HG03066 (cell line): ENCODE results near the gene EFL1.
A peak's percentile ranks its signal among the peaks of the same experiment; 100 is the strongest.
"Not testable (repeated sequence)": the region's sequence is repeated elsewhere in the genome, so short reads cannot be mapped to it uniquely, and the experiment has no call there.

Experiments used
- ATAC-seq: cut with Tn5 transposase; IDR thresholded peaks from one replicate; pipeline ENCODE4 v1.9.1; 2021; ENCODE audit warnings: low read depth; ENCODE audit not compliant: unreplicated experiment

Gene EFL1

DNA sequence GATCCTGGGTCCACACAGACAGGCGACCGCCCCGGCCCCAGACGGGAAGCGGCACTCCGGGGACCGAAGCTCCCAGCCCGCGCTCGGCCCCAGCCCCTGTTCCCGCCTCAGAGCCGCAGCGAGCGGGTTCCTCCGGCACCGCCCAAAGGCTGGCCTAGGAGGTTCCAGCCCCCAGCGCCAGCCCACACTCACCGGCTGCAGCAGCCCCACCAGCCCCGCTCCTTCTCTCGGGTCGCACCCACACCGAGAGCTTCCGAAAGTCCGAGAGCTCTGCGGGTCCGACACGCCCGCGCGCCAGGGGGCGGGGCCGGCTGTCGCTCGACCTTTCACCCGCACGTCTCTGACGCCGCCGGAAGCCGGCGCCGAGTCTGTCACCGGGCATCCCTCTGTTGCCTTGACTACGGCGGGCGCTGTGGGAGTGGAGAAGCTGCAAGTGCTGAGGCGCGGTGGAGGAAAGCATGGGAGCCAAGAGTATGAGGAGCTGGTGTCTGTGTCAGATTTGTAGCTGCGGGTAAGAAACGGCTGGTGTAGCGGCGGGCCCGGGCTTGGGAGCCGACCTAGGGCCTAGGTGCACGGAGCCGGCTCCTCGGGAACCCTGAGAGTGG is at the start of gene EFL1, which contains the start of gene SAXO2:
Gene EFL1 (minus strand): TSS at position 313 of the 605 bp plus-strand sequence. CDS start 956 bp downstream, outside the sequence.
Gene SAXO2 (plus strand): TSS at position 397 of the 605 bp plus-strand sequence. CDS start 62 bp downstream, at position 459.
- peak; percentile 93 for ATAC-seq

DNA sequence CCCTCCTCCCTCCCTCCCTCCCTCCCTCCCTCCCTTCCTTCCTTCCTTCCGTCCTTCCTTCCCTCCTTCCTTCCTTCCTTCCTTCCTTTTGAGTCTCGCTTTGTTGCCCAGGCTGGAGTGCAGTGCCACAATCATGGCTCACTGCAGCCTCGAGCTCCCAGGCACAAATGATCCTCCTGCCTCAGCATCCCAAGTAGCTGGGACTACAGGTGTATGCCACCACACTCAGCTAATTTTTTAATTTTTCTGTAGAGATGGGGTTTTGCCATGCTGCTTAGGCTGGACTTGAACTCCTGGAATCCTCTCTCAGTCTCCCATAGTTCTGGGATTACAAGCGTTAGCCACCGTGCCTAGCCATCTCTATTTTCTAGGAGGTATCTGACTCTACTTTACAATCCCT is 48.8 kb upstream of the EFL1 start:
- ATAC-seq = not testable (repeated sequence)

DNA sequence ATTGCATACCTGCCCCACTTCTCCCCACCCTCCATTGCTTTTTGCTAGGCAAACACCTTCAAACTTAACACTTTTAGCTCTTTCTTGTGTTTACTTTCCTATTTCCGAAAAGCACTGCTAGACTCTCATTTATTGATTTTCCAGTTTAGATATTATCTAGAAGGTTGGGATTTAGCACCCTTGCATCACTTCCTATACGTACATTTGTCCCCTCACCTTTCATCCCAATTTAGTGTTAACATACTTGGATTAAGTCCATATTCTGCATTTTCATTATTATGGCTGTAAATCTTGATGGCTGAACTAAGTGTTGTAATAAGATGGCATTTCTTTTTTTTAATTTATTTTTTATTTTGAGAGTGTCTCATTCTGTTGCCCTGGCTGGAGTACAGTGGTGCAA is 47.3 kb upstream of the EFL1 start:
- ATAC-seq = no peak

DNA sequence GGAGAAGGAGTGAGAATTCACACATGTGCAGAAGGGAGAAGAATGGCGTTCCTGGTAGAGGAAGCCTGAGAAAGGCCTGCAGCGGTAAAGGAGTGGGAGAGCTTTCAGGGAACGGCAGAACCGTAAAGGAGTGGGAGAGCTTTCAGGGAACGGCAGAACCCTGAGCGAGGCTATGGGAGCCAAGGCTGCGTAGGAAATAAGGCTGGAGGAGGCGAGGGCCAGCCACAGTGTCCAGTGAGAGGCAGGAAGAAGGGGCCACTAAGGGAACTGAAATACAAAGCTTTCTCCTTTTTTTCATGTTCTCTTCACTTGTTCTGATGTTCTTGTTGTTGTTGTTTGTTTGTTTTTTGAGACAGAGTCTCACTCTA is 45.2 kb upstream of the EFL1 start:
- no peak for ATAC-seq

DNA sequence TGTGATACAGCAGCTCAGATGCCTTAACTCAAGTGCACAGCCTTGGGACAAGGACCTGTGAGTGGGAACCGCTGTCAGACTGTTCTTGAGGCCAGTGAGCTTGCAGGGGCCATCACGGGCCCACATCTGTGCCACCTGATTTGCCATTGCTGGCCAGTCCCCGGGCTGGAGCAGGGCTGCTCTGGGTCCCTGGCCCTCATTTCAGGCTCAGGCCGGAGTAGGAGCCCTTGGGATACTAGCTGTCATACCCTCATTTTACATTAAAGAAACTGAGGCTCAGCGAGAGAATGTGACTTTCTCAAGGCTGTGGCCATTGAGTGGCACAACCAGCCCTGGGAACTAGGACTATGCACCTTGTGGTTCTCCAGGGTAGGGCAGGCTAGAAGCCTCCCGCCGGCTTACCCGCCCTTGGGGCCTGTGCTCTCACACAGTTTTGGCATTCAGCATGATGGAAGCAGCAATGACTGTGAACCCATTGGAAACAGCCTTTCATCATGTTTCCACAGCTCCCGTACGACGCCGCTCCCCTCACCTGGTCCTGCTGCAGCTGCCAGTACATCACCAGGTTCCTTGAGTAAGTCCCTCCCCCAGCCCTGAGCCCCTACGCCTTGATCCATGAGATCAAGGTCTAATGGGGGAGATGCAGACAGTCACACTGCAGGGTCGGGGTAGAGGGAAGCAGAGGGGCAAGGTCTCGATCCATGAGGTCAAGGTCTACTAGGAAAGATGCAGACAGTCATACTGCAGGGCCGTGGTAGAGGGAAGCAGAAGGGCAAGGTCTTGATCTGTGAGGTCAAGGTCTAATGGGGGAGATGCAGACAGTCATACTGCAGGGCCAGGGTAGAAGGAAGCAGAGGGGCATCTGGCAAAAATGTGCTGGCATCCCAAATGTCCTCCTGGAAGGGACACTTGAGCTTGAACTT is 44.5 kb upstream of the EFL1 start:
- ATAC-seq = no peak

DNA sequence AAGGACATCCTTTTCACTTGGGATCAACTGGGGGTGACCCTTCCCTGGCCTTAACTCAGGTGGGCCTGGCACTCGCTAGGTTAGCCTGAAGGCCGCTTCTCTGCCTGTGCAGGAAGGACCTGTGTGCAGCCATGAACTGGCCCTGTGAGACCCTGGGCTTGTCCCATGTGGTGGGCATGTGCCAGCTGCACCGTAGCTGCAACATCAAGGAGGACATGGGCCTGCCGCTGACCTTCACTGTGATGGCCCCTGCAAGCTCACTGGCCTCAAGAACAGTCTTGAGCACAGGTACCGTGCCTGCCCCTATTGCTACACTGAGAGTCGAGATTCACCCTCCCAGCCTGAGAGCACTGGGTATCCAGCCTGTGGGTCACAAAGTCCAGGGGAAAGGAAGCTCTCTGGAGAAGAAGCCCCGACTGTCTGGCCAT is 43.1 kb upstream of the EFL1 start:
- no peak for ATAC-seq

DNA sequence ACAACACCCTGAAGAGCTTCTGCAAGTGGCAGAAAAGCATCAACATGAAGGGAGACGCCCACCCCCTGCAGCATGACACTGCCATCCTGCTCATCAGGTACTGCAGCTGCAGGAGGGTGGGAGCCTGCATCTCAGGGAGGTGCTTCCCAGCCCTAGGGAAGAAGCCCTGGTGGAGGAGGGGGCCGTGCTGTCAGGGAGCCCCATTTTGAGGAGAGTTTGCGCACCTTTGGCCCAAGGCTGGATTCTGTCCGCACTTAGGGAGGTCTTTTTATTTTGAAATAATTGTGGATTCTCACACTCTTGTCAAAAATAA is 42.2 kb upstream of the EFL1 start:
- ATAC-seq = no peak

DNA sequence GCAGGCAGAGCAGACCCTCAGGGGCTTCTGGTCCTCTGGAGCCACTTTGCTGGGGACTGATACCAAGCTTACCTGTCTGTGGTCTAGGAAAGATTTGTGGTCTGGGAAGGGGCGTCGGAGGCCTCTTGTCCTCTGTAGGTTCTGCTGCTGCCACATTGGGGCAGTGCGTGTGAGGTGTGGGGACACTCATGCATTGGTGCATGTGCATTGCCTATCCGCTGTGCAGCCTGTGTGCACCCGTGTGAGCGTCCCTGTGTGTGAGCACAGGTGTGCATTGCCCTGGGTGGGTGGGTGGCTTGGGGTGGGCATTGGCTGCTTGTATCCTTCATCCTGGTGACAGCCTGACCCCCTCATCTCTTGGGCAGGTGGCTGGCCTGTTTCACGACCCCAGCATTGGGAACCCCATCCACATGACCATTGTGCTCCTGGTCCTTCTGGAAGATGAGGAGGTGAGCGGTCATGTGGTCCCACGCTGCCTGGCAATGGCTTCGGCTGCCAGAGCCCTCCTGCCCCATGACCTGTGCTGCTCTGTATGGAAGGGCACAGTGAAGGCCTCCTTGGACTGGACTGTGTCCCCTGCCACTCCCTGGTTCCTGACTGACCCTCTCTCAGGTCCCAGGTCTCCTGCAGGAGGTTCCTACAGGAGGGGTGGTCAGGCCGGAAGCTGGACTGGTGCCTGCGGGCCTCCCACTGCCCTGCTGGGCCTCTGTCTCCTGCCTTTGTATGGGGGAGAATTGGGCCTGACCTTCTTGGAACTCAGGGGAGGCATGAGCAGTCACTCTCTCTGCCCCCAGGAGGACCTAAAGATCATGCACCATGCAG is 41.6 kb upstream of the EFL1 start:
- ATAC-seq = no peak

DNA sequence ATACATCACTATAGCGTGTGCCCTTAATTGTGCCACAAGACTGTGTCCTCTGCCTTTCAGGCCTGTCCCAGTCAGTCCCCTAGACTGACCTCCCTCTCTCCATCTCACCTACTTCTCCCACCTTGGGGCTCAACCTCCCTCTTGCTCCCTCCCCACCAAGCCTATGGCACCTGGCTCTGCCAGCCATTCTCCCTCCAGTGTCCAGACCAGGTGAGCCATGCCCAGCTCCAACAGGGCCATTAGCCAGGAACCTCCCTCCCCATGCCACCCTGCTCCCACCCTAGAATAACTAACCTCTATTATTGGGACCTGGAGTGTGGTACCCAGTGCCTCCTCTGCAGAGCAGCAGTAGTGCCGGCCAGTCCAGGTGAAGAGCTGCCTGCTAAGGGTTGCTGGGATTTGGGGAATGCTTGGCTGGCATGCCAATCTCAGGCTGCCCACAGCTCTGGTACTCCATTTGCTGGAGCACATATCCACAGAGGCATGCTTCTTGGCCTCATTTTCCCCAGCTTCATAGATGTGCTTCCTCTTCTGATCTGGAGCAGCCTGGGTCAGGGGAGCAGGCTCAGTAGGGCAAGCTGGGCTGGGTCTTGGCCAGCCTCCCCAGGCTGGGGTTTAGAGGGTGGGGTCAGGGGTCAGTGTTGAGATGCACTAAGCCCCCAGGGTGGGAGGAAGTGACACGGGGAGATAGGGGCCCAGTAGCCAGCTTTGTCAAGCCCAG is 38.9 kb upstream of the EFL1 start:
- ATAC-seq = no peak

DNA sequence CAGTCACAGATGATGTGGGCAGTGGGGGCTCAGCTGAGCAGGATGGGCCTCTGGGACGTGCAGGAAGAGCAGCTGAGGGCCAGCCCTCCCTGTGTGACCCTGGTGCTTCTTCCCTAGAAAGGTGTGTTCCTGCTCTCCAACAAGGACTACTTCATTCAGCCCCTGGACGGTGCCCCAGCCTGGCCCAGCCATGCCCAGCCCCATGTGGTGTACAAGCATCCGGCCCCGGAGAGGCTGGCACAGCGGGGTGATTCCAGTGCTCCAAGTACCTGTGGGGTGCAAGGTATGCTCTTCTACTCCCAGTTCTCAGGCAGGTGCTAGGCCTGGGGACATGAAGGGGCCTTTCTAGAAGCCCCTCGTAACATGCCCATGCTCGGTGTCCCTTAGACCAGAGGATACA is 38.3 kb upstream of the EFL1 start:
- ATAC-seq = no peak

DNA sequence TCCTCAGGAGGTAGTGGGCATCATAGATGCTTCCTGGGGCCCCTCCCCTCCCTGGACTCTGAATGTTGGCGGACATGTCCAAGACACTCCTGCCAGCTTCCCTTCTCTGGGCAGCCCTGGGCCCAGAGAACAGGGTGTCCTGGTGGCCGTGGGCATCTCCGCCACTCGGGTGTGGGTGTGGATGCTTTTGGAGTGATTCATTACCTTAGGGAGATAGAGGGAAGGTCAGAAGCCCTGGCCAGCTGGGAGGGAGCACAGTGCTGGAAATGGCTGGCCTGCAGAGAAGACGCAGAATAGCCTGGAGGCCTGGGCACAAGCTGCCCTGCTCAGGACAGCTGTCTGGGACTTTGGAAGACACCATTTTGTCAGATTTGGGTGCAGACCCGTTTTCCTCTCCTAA is 37.8 kb upstream of the EFL1 start:
- ATAC-seq = not testable (repeated sequence)

DNA sequence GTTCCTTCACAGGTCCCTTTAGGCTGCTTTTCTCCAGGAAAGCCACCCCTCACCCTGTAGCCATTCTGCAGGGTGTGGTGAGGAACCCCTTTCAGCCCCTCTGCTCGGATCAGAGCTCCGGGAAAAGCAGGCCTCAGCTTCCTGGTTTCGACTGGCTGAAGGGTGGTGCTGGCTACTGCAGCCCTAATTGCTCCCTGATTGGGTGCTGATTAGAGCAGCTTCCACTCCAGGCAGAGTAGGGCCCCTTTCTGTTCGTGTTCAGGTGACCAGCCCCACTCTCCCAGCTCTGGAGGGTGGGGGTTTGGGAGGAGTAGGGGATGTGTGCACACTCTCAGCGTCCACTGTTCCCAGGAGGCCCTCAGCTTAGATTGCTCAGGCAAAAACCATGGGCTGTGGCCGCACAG is 37.0 kb upstream of the EFL1 start:
- ATAC-seq = not testable (repeated sequence)

DNA sequence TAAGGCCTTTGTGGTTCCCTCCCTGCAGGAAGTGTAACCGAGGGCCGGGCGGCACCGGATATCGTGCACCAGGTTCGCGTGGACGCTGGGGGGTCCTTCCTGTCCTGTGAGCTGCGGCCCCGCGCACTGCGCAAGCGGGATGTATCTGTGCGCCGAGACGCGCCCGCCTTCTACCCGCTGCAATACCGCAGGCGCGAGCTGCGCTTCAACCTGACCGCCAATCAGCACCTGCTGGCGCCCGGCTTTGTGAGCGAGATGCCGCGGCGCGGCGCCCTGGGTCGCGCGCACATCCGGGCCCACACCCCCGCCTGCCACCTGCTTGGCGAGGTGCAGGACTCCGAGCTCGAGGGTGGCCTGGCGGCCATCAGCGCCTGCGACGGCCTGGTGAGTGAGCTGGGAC is 36.0 kb upstream of the EFL1 start:
- ATAC-seq = no peak

DNA sequence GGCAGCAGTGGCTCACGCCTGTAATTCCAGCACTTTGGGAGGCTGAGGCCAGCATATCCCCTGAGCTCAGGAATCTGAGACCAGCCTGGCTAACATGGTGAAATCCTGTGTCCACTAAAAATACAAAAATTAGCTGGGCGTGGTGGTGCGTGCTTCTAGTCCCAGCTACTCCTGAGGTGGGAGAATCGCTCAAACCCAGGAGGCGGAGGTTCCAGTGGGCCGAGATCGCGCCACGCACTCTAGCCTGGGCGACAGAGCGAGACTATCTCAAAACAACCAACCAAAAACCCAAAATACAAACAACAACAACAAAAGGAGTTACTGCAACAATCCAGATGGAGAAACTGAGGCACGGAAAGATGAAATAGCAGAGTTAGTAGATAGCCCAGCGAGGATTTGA is 35.5 kb upstream of the EFL1 start:
- ATAC-seq = no peak

DNA sequence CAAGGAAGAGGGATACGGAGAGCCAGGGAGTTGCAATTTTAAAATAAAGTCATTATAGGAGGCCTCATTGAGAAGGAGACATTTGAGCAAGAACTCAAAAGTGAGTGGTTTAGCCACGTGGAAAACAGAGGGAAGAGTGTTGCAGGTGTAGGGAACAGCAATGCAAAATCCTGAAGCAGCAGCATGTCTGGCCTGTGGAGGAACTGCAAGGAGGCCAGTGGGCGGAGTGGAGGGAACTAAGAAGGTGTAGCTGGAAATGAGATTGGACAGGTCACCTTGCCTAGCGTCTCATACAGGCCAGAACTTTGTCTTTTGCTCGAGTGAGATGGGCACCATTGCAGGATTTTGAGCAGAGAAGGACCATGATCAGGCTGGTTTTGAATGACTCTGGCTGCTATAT is 35.0 kb upstream of the EFL1 start:
- no peak for ATAC-seq

DNA sequence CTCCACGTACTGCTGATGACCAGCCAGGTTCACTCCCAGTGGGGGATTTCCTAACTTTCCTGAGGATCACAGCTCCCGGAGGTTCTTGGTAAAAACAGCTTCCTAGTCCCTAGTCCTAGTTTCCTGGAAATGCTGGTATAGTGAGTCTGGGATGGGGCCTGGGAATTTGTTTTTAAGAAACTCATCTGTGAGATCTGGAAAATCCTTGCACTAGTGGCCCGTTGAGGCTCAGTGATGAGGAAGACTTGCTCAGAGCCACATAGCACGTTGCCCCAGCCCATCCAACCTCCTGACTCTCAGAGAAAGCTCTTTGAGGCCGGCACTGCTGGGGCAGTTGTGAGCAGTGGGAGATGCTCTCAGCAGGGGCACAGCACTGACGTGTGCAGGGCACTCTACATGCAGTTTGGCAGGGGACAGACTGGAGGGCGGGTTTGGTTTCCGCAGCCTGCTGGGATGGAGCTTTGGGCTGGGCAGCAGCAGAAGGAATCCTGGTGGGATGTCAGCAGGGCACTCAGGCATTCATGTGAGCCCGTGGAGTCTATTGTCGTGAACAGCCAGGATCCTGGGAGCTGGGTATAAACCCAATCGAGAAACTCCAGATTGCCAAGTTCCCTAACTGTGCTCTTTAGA is 31.6 kb upstream of the EFL1 start:
- ATAC-seq = no peak

DNA sequence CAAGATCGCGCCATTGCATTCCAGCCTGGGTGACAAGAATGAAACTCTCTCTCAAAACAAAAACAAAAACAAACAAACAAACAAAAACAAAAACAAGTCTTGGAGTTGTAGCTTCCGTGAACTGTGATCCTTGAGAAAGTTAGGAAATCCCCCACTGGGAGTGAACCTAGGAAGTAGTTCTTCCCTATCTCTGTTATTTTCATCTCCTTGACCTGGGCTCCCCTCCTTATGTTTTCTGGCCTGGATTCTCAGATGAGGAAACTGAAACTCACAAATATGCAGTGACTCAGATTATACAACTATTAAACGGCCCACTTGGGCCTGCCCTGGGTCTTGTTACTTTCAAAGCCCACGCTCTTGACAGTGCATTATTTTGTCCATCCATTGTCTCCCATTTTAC is 29.7 kb upstream of the EFL1 start:
- ATAC-seq = no peak

DNA sequence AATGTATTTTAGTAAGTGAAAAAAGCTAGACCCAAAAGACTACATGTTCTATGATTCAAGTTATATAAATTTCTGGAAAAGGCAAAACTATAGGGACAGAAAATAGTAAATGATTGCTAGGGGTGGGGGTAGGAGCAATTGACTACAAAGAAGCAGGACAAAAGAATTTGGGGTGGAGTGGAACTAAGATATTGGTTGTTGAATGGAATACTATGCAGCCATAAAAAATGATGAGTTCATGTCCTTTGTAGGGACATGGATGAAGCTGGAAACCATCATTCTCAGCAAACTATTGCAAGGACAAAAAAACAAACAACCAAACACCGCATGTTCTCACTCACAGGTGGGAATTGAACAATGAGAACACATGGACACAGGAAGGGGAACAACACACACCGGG is 25.7 kb upstream of the EFL1 start:
- not testable (repeated sequence) for ATAC-seq

DNA sequence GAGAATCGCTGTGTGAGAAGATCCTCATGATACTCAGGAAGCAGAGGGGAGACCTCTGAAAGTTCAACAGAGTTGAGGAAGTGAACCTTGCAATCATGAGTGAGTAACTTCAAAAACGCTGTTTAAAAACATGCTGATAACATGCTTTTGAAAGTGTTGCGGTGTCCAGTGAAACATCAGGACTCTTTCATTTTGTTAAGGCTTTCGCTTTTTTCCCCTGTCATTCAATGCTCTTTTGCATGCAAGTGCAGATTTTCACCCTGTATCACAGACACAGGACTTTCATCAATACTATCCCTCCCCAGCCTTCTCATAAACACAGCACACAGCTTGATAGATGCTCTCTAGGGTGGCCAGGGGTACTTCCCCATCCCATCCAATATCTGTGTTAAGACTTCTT is 23.9 kb upstream of the EFL1 start:
- ATAC-seq = peak; percentile 94

DNA sequence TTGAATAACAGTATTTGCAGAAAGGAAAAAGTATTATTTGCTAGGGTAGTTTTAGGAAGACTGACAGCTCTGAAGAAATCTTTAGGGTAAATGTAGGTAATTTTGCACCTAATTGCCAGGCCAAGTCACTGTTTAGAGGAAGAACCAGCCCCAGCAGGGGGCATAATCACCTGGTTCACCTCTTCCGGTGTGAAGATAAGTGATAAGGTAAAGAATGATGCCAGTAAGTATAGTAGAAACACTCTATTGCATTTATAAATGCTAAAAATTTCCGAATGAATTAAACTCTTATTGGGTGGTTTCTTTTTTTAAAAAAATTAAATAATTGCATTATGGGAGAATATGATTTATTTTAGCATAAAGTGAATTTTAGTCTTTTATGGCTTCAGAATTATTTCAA is 21.8 kb upstream of the EFL1 start:
- not testable (repeated sequence) for ATAC-seq
